Hematopoietic multipotent progenitor cell treated with erythropoietin and hydrocortisone succinate and interleukin-3 and kit ligand, for 4 days (in vitro differentiated cells): ENCODE results near the gene ZNF438.

Experiments
- DNase-seq: peaks from one replicate; pipeline ENCODE4 v3.0.0-alpha.2; 2015

Gene ZNF438

DNA sequence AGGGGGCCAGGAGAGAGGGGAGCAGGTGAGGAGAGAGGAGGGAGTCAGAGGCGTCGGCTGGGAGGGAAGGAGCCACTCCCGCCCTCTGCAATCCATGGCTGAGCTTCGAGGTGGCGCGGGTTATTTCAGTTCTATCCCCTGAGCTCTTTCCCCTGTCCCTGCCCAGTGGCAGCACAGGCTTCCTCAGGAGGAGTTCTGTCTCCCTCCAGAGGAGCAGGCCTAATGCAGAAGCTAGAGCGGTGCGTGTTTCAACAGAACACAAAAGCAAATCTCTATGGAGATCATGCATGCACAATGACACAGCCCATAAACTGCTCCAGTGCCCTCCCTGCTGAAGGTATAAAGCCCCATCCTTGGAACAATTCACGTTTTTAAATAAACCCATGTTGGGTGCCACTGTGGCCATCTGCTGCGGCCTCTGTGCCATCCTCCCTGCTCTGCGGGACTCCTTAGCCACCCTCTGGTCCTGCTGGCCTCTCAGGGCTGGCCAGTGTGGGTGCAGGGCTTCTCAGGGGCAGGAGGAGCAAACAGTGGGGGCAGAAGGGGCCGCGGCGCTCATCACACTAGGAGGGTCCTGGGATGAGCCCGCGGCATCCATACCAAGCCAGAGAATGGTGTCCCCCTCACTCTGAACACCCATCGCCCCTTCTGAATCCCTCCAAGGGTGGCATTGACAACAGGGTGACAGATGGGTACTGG is 209.5 kb downstream of the ZNF438 start:
- DNase-seq = peak; percentile 48

GRCh38 chr10:30821261-30821993 is 210.2 kb downstream of the ZNF438 start:
- peak; percentile 96 for DNase-seq

GRCh38 chr10:30820261-30820991 is 211.2 kb downstream of the ZNF438 start:
- DNase-seq = no peak

DNA sequence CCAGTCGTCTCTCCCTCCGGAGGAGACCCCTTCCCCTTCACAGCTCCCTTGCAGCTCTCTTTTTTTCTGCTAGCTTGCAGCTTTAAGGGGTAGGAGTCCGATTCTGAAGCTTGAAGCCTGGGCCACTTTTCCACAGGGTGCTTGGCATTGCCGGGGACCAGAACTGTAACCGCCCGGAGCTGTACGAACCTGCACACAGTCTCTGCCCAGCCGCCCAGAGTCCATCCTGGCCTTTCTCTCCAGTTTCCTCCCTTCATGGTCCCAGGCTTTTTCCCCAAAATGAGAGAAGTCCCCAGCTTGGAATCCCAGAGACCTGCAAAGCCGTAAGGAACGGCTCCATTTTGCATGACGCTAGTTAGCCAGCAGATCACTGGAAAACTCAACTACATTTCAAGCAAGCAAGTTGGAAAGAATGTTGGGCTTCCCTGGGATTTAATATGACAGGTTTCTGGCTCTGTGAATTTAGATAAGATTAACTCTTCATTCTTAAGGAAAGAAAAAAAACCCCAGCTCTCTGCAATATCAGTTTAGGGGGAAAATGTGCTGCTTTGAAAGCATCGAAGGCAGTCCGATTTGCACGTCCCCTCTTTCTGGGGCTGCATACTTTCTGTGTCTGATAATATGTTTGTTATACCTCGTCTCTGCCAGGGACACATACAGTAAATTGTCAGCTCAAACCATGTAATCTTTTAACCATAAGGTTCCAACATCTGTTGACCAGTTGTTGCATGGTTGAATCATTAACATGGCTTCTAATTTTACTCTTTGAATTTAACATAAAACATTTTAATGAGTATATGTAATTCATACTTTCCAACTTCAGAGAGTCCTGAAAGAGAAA is 212.1 kb downstream of the ZNF438 start:
- DNase-seq = peak; percentile 42

- peak; percentile 38 for DNase-seq
Measured at GRCh38 chr10:30818854-30819253, 212.8 kb downstream of the ZNF438 start.

GRCh38 chr10:30818010-30818660 is 213.5 kb downstream of the ZNF438 start:
- peak; percentile 92 for DNase-seq

DNA sequence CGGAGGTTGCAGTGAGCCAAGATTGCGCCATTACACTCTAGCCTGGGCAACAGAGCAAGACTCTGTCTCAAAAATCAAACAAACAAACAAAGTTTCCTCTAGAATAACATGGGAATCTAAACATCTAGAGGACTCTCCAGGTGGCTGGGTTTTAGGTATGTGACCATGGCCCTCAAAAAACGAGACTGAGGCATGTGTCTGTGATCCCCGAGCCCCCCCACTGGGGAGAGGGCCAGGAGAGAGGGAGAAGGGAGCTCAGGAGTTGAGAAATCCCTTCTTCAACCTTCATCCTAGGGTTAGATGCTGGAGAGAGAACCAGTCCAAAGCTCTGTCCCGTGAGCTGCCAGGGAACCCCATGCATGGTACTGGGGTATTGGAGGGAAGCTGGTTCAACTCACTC is 214.1 kb downstream of the ZNF438 start:
- no peak for DNase-seq

GRCh38 chr10:30816820-30817171 is 214.9 kb downstream of the ZNF438 start:
- DNase-seq = no peak

- DNase-seq = no peak
Measured at GRCh38 chr10:30816159-30816819, 215.4 kb downstream of the ZNF438 start.

DNA sequence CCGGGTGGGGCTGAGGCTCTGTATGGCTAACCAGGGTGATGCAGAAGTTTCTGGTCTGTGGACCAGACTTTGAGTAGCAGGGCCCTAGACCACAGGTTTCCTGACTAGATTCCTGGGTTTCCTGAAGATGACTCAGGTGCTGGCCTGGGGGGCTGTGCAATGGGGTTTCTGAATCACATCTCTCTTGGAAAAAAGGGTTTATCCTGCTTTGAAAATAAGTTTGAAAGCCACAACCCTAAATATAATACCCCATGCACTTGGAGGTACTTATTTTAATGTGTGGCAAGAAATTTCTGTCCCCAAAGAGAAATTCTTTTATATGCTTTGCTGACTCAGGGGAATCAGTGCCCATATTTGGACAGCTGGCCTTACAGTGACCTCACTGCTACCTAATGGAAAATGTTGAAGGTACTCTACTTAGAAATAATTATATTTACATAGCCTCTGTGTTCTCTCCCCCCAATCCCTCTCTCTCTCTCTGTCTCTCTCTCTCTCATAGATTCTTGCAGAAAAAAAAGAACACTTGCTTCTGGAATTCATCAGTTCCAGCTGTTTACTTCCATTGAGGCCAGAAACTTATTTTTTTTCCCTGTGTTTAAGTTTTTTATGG is 217.7 kb downstream of the ZNF438 start:
- peak; percentile 21 for DNase-seq

DNA sequence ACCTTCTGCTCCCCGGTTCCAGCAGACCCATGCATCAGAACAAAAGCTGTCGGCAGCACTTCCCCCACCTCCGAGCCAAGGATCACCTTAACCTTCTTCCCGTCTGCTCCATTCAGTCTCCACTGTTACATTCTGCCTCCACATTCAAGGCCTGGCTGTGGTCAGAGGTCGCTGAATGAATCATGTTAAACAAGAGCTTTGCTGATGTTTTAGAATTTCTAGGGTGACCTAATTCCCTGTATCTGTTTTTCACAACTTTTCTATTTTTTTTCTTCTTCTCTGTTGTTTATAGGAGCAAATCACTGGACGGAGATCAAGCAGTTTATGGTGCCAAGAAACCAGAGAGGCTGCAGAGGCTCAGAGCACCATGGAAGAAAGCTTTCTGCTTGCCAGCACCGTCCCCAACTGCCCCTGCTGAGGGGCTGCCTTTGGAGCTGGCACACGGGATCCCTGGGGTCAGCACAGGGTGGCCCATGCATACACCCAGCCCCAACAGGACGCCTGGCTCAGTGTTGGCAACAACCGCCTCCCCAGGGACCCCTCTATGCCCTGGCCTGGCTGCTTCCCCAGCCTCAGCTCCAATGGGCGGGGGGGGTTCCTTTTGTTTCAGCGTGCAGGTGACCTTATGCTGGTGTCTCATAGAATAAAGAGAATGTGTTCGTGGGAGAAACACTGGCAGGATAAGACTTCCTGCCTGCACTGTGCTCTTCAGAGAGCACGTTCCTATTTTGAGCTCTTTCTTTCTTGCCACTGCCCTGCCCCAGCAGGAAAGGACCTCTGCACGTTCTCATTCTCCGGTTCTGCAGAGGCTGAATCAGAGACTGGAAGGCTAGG is 219.4 kb downstream of the ZNF438 start:
- DNase-seq = no peak

DNA sequence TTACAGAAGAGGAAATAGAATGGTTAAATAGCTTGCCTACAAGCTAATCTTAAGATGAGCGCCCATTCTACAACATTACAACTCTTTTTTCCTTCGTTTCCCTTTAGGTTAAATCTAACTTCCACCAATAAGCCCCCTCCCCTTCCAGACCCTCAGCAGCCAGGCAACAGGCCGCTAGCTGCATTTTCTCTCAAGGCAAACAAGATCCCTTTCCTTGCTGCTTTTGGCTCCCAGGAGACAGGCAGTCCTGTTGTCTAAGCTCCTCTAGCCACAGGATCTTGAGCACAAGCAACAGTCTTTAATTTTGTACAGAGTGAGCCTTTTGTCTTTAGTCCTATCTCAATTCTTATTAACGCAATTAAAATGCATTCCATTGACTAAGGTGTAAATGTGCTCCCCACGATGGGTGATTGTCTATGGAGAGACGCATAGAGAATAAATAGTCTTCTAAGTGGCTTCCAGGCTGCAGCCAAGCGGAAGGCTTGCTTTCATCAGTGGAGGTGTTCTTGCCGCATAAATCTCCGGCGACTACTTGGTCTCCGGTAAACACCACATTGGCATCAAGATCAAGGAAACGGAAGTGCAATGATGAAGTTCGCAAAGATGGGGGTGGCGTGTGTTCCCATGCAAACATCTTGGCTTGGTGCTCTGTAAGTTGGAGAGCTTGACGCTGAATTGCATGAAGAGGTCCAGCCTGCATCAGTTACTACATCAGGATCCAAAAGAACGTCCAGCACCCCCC is 220.2 kb downstream of the ZNF438 start:
- no peak for DNase-seq

GRCh38 chr10:30810416-30810815 is 221.2 kb downstream of the ZNF438 start:
- no peak for DNase-seq

DNA sequence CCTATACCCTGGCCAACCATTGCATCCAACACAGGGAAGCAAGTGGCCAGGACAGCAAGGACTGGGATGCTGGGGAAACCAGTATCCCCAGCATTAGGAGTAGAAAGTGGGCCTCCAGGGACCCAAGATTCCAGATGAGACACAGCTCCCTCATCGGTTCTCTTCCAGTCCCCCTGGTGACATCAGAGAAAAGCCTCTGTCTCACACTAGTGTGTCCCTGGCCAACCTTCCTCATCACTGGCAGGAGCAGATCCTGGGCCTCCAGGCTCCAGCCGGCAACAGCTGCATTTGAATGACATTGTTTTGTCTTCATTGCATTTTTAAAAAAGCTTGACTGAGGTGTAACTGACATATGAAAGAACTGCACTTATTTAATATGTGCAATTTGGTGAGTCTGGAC is 224.8 kb downstream of the ZNF438 start:
- no peak for DNase-seq

- DNase-seq = no peak
Measured at GRCh38 chr10:30805061-30805460, 226.6 kb downstream of the ZNF438 start.

- DNase-seq = no peak
Measured at GRCh38 chr10:30804478-30805055, 227.1 kb downstream of the ZNF438 start.

- DNase-seq = no peak
Measured at GRCh38 chr10:30803892-30804322, 227.8 kb downstream of the ZNF438 start.

GRCh38 chr10:30803058-30803457 is 228.6 kb downstream of the ZNF438 start:
- DNase-seq = no peak

DNA sequence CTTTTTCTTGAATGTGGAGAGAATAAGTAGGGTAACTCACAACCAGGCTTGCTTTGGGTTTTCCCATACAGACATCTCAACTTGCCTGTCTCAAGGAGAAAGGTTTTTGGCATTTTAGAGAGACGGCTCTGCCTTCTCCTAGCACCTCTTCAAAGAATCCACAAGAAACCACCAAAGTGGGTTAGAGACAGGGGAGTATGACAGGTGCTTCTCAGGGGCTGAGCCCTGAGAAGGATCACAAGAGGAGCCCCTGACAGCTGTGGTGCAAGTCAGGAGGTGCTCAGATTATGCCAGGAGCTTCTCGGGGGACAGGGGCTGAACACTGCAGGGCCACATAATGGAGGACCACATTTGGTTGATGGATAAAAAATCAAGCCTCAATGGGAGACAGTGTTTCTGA is 231.3 kb downstream of the ZNF438 start:
- DNase-seq = no peak
